Endothelial cell (in vitro differentiated cells): ENCODE results near the gene ZRANB2. TPM values are rescaled to one million over a fixed set of nuclear protein-coding genes. Genes with fewer than 3 reads are reported as not detected.

Experiments used
- DNase-seq: peaks from one replicate; pipeline ENCODE4 v3.0.0; 2021; ENCODE audit warnings: low spot score
- H3K27ac Mint-ChIP-seq: one replicate; pipeline ENCODE4 v1.8.0; 2021; ENCODE audit warnings: mixed read lengths, inconsistent platforms; ENCODE audit not compliant: unreplicated experiment
- H3K27me3 Mint-ChIP-seq: one replicate; pipeline ENCODE4 v1.8.0; 2021; ENCODE audit warnings: mild to moderate bottlenecking, moderate library complexity, mixed read lengths, inconsistent platforms; ENCODE audit not compliant: unreplicated experiment
- H3K36me3 Mint-ChIP-seq: one replicate; pipeline ENCODE4 v1.8.0; 2021; ENCODE audit warnings: mild to moderate bottlenecking, low read depth, mixed read lengths, inconsistent platforms; ENCODE audit not compliant: unreplicated experiment
- H3K4me1 Mint-ChIP-seq: one replicate; pipeline ENCODE4 v1.8.0; 2021; ENCODE audit warnings: mild to moderate bottlenecking, mixed read lengths, inconsistent platforms; ENCODE audit not compliant: unreplicated experiment
- H3K4me3 Mint-ChIP-seq: one replicate; pipeline ENCODE4 v1.8.0; 2021; ENCODE audit warnings: mild to moderate bottlenecking, mixed read lengths, inconsistent platforms; ENCODE audit not compliant: unreplicated experiment
- H3K9me3 Mint-ChIP-seq: one replicate; pipeline ENCODE4 v1.8.0; 2021; ENCODE audit warnings: mixed read lengths, inconsistent platforms; ENCODE audit not compliant: unreplicated experiment
- total RNA-seq: library from RNA; stranded (reverse); fragmentation: NEBNext Ultra II Directional; extraction: Animal tissue kit (Norgen Biotek cat#: 25700); gene quantifications from one replicate; pipeline ENCODE4 v1.2.1, GENCODE V29; 2021; ENCODE audit not compliant: unreplicated experiment
- TF ChIP-seq, protein P1 (sequence below): fragments of 200-600 bp; sonication (generic); IDR thresholded peaks from one replicate; pipeline ENCODE4 v1.5.0; 2021; ENCODE audit warnings: antibody characterized with exemption; ENCODE audit not compliant: unreplicated experiment

Gene ZRANB2
- total RNA-seq, 1 donor from 2014 or later: 74.1 TPM

- TF ChIP-seq, protein P1, sequence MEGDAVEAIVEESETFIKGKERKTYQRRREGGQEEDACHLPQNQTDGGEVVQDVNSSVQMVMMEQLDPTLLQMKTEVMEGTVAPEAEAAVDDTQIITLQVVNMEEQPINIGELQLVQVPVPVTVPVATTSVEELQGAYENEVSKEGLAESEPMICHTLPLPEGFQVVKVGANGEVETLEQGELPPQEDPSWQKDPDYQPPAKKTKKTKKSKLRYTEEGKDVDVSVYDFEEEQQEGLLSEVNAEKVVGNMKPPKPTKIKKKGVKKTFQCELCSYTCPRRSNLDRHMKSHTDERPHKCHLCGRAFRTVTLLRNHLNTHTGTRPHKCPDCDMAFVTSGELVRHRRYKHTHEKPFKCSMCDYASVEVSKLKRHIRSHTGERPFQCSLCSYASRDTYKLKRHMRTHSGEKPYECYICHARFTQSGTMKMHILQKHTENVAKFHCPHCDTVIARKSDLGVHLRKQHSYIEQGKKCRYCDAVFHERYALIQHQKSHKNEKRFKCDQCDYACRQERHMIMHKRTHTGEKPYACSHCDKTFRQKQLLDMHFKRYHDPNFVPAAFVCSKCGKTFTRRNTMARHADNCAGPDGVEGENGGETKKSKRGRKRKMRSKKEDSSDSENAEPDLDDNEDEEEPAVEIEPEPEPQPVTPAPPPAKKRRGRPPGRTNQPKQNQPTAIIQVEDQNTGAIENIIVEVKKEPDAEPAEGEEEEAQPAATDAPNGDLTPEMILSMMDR: no peak
- H3K27ac Mint-ChIP-seq: no peak overlapping the region
- peaks cover 2% of the 10 kb centered on the region for H3K27me3 Mint-ChIP-seq
- no peaks in the 10 kb centered on the region for H3K36me3 Mint-ChIP-seq
- H3K9me3 Mint-ChIP-seq: no peaks in the 10 kb centered on the region
- H3K4me1 Mint-ChIP-seq: no peaks in the 10 kb centered on the region
- H3K4me3 Mint-ChIP-seq: no peak overlapping the region
- no peak for DNase-seq
Observed at GRCh38 chr1:71023515-71023914, 57.3 kb downstream of the ZRANB2 start.

GRCh38 chr1:71019233-71019969 lies 61.4 kb downstream of the ZRANB2 start:
- Mint-ChIP-seq H3K4me3 (no peak overlapping the region), H3K27me3 (no peaks in the 10 kb centered on the region), H3K4me1 (peaks cover 3% of the 10 kb centered on the region), H3K36me3 (no peaks in the 10 kb centered on the region), H3K27ac (no peak overlapping the region), H3K9me3 (no peaks in the 10 kb centered on the region)
- TF ChIP-seq, protein P1: no peak
- no peak for DNase-seq

GRCh38 chr1:71018791-71019190 lies 62.0 kb downstream of the ZRANB2 start:
- TF ChIP-seq, protein P1: no peak
- Mint-ChIP-seq H3K27me3 (no peaks in the 10 kb centered on the region), H3K4me1 (peaks cover 3% of the 10 kb centered on the region), H3K9me3 (no peaks in the 10 kb centered on the region), H3K4me3 (no peak overlapping the region), H3K27ac (no peak overlapping the region), H3K36me3 (no peaks in the 10 kb centered on the region)
- no peak for DNase-seq

DNA sequence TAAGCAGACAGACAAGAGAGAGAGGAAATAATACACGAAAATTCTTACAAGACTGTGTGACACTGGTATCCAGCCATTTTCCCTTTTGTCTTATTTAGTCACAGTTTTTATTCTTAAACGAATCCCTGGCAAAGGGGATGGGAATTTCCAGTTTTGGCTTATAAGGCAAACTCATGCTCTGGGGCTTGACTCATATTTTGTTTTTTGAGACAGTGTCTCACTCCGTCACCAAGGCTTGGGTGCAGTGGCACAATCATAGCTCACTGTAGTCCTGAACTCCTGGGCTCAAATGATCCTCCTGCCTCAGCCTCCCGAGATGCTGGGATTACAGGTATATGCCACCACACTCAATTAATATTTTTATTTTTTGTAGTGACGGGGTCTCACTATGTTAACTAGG lies 65.1 kb downstream of the ZRANB2 start:
- Mint-ChIP-seq H3K4me3 (no peak overlapping the region), H3K27me3 (no peaks in the 10 kb centered on the region), H3K4me1 (peaks cover 3% of the 10 kb centered on the region), H3K27ac (no peak overlapping the region), H3K36me3 (no peaks in the 10 kb centered on the region), H3K9me3 (no peaks in the 10 kb centered on the region)
- DNase-seq: no peak
- TF ChIP-seq, protein P1: no peak

- DNase-seq: no peak
- no peaks in the 10 kb centered on the region for H3K9me3 Mint-ChIP-seq
- TF ChIP-seq, protein P1: no peak
- H3K27ac Mint-ChIP-seq: no peak overlapping the region
- no peaks in the 10 kb centered on the region for H3K36me3 Mint-ChIP-seq
- H3K4me1 Mint-ChIP-seq: peaks cover 3% of the 10 kb centered on the region
- H3K4me3 Mint-ChIP-seq: no peak overlapping the region
- H3K27me3 Mint-ChIP-seq: no peaks in the 10 kb centered on the region
Observed at GRCh38 chr1:71014178-71014579, 66.7 kb downstream of the ZRANB2 start.
